GM23248 (cell line): ENCODE results near the gene SRD5A3. TPM values are rescaled to one million over a fixed set of nuclear protein-coding genes. Genes with fewer than 3 reads are reported as not detected.

Experiments
- DNase-seq: peaks from one replicate; pipeline ENCODE4 v3.0.0-alpha.2; 2015
- H2AFZ ChIP-seq: fragments of 200-600 bp; sonication (generic); 2 replicates; pipeline ENCODE4 v1.6.1; 2016; ENCODE audit warnings: antibody characterized with exemption
- H3F3A ChIP-seq: fragments of 200-600 bp; sonication (generic); 2 replicates; pipeline ENCODE4 v1.6.1; 2016; ENCODE audit warnings: mild to moderate bottlenecking, antibody characterized with exemption, mixed run types; ENCODE audit not compliant: insufficient read depth
- H3K27ac ChIP-seq: fragments of 200-600 bp; sonication (generic); 2 replicates; pipeline ENCODE4 v1.5.1; 2016; ENCODE audit warnings: mild to moderate bottlenecking
- H3K27me3 ChIP-seq: fragments of 200-600 bp; sonication (generic); replicated peaks from 2 replicates; pipeline ENCODE4 v1.6.1; 2016; ENCODE audit warnings: mild to moderate bottlenecking; ENCODE audit not compliant: insufficient read depth
- H3K36me3 ChIP-seq: fragments of 200-600 bp; sonication (generic); 2 replicates; pipeline ENCODE4 v1.6.1; 2016; ENCODE audit warnings: low read depth, mild to moderate bottlenecking
- H3K4me1 ChIP-seq: fragments of 200-600 bp; sonication (generic); 2 replicates; pipeline ENCODE4 v1.6.1; 2016; ENCODE audit warnings: mild to moderate bottlenecking; ENCODE audit not compliant: insufficient read depth
- H3K4me2 ChIP-seq: fragments of 200-600 bp; sonication (generic); one replicate; pipeline ENCODE4 v1.6.1; 2016; ENCODE audit warnings: mild to moderate bottlenecking; ENCODE audit not compliant: unreplicated experiment
- H3K4me3 ChIP-seq: fragments of 200-600 bp; sonication (generic); 2 replicates; pipeline ENCODE4 v1.5.1; 2016; ENCODE audit warnings: mild to moderate bottlenecking
- H3K79me2 ChIP-seq: fragments of 200-600 bp; sonication (generic); 2 replicates; pipeline ENCODE4 v1.6.1; 2016; ENCODE audit warnings: mild to moderate bottlenecking; ENCODE audit not compliant: insufficient read depth
- H3K9ac ChIP-seq: fragments of 200-600 bp; sonication (generic); 2 replicates; pipeline ENCODE4 v1.6.1; 2016; ENCODE audit warnings: mild to moderate bottlenecking
- H3K9me2 ChIP-seq: fragments of 200-600 bp; sonication (generic); 2 replicates; pipeline ENCODE4 v1.6.1; 2016; ENCODE audit warnings: mixed run types, mild to moderate bottlenecking, moderate library complexity; ENCODE audit not compliant: insufficient read depth
- H3K9me3 ChIP-seq: fragments of 200-600 bp; sonication (generic); one replicate; pipeline ENCODE4 v1.6.1; 2017; ENCODE audit warnings: low read depth
- H4K20me1 ChIP-seq: fragments of 200-600 bp; sonication (generic); 2 replicates; pipeline ENCODE4 v1.6.0; 2016; ENCODE audit not compliant: insufficient read depth
- EZH2 ChIP-seq: fragments of 200-600 bp; sonication (generic); IDR thresholded peaks from 2 replicates; pipeline ENCODE4 v1.6.1; 2018; ENCODE audit warnings: antibody characterized with exemption, mild to moderate bottlenecking; ENCODE audit not compliant: insufficient read depth, poor library complexity, severe bottlenecking
- EZH2phosphoT487 ChIP-seq: fragments of 200-600 bp; sonication (generic); IDR thresholded peaks from 2 replicates; pipeline ENCODE4 v1.6.1; 2018; ENCODE audit warnings: antibody characterized with exemption, moderate library complexity, mild to moderate bottlenecking, low read depth; ENCODE audit not compliant: insufficient read depth
- WGBS, 2 experiments: methylation state at CpG; one replicate each; pipeline ENCODE4 v1.1.6; 2015 to 2017; ENCODE audit warnings: low lambda C conversion rate in 2 of 2, low coverage in 1 of 2; ENCODE audit errors: missing lambda C conversion rate in 2 of 2; 5-methylcytosine and 5-hydroxymethylcytosine counted together
- in situ Hi-C: fragments of 300-500 bp; cut with MboI; formaldehyde crosslinking; loops from 2 replicates; pipeline ENCODE4 v1.15.0; 2020
- polyA plus RNA-seq: library from polyadenylated mRNA; unstranded; fragments of >200 nt; fragmentation: Nextera tagmentation; extraction: Ambion mirVana; gene quantifications from 2 replicates; pipeline ENCODE4 v1.2.1, GENCODE V29; 2016
- small RNA-seq: library from RNA; depleted of rRNA; stranded (forward); fragments of <200 nt; gene quantifications from one replicate; pipeline ENCODE3, GENCODE V24; 2014; ENCODE audit warnings: low read depth, low replicate concordance
- total RNA-seq: library from RNA; depleted of rRNA; stranded (reverse); fragments of >200 nt; shearing (Covaris generic); gene quantifications from 2 replicates; pipeline ENCODE4 v1.2.3, GENCODE V29; 2014; rRNA removed

Gene SRD5A3
- total and polyA plus RNA-seq, 2 experiments from 2014 or later: 20.6 to 54.2 TPM

DNA sequence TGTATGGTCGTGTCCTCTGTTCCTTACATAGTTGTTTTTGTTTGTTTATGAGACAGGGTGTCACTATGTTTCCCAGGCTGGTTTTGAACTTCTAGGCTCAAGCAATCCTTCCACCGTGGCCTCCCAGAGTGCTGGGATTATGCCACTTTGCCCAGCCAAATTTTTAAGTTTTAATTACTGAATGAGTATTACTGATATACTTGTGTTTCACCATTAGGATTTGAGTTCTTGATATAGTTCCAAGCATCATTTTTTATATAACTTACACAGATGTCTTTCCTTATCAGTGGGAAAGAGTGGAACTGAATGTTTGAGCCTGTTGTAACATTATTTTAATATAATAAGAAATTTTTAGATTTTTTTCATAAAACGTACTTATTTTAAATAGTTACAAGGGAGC lies 70.1 kb downstream of the SRD5A3 start:
- H3K36me3 ChIP-seq: peaks cover 65% of the 10 kb centered on the region
- WGBS, 2 experiments: 77 to 85% methylated on average over 3 of the region's 3 CpGs

More for the DNA sequence above, 70.1 kb downstream of the SRD5A3 start:
- Histone ChIP-seq H3K27me3 (no peaks in the 10 kb centered on the region), H3K27ac (no peak overlapping the region), H2AFZ (no peak overlapping the region), H3K9me2 (no peaks in the 10 kb centered on the region), H3K4me2 (no peak overlapping the region), H3K4me1 (no peaks in the 10 kb centered on the region), H3K4me3 (no peak overlapping the region), H3K9me3 (no peaks in the 10 kb centered on the region), H3F3A (peaks cover 37% of the 10 kb centered on the region), H4K20me1 (0 out of 2 replicates have a peak, but pooled peaks cover 6% of the 10 kb centered on the region), H3K9ac (no peak overlapping the region), H3K79me2 (peaks cover 95% of the 10 kb centered on the region)
- TF ChIP-seq EZH2phosphoT487 (no peak), EZH2 (no peak)
- in situ Hi-C loops: no loop called here
- DNase-seq: no peak

Small RNA genes within 50 kb of the gene (small RNA-seq; reads per million reads assigned to genes)
- gene RF00019: not detected

Other genes starting within 250 kb of the SRD5A3 start
- under 0.01 TPM in 1 of 2 replicates, not detected in the other for gene KDR, start 220.6 kb upstream of the SRD5A3 start, total RNA-seq
- 0.10 and 0.20 TPM in 2 replicates for gene KDR, start 220.6 kb upstream of the SRD5A3 start, polyA plus RNA-seq
- gene TMEM165, start 49.7 kb downstream of the SRD5A3 start, total RNA-seq: 217 and 271 TPM in 2 replicates
- gene TMEM165, start 49.7 kb downstream of the SRD5A3 start, polyA plus RNA-seq: 188 and 193 TPM in 2 replicates
- gene CLOCK, start 200.7 kb downstream of the SRD5A3 start, total RNA-seq: 28.0 and 32.2 TPM in 2 replicates
- 16.2 and 16.5 TPM in 2 replicates for gene CLOCK, start 200.7 kb downstream of the SRD5A3 start, polyA plus RNA-seq
- gene PDCL2, start 246.0 kb downstream of the SRD5A3 start, total RNA-seq: not detected in 2 replicates
- gene PDCL2, start 246.0 kb downstream of the SRD5A3 start, polyA plus RNA-seq: not detected in 2 replicates